WTC11 (cell line): Measurements from ENCODE around the gene WDR81. TPM values are rescaled to one million over a fixed set of nuclear protein-coding genes. Genes with fewer than 3 reads are reported as not detected.

Experiments used
- ATAC-seq: fragments of 200-7000 bp; cut with Tn5 transposase; 2 replicates; pipeline ENCODE4 v1.10.0; 2021; ENCODE audit warnings: mild to moderate bottlenecking, moderate library complexity
- CTCF ChIA-PET: fragments of 300-600 bp; sonication (Branson Sonifier 250); formaldehyde crosslinking; loops from one replicate; lab custom pipeline; 2021; ENCODE audit warnings: antibody characterized with exemption; lab: Charles Lee
- POLR2A ChIA-PET: fragments of 350-600 bp; sonication (Branson Sonifier 250); formaldehyde crosslinking; loops from one replicate; lab custom pipeline; 2021; ENCODE audit warnings: antibody characterized with exemption; lab: Charles Lee
- DNase-seq: peaks from one replicate; pipeline ENCODE4 v3.0.0; 2021; ENCODE audit warnings: low spot score
- H3K27ac Mint-ChIP-seq: 2 replicates; pipeline ENCODE4 v1.8.0; 2021; ENCODE audit warnings: mixed read lengths
- H3K27me3 Mint-ChIP-seq: 2 replicates; pipeline ENCODE4 v1.8.0; 2021; ENCODE audit warnings: low read depth, mild to moderate bottlenecking, moderate library complexity, mixed read lengths
- H3K36me3 Mint-ChIP-seq: 2 replicates; pipeline ENCODE4 v1.8.0; 2021; ENCODE audit warnings: mixed read lengths
- H3K4me1 Mint-ChIP-seq: 2 replicates; pipeline ENCODE4 v1.8.0; 2022; ENCODE audit warnings: mixed read lengths
- H3K4me3 Mint-ChIP-seq: 2 replicates; pipeline ENCODE4 v1.8.0; 2021; ENCODE audit warnings: mild to moderate bottlenecking, moderate library complexity, mixed read lengths
- H3K9me3 Mint-ChIP-seq: 2 replicates; pipeline ENCODE4 v1.8.0; 2021; ENCODE audit warnings: mixed read lengths
- ARID4B ChIP-seq: sonication (generic); formaldehyde crosslinking; IDR thresholded peaks from 2 replicates; pipeline ENCODE4 v1.8.0; 2023; ENCODE audit warnings: missing genetic modification reagents, mild to moderate bottlenecking, borderline replicate concordance
- CTCF ChIP-seq: fragments of 200-600 bp; IDR thresholded peaks from 2 replicates; pipeline ENCODE4 v1.8.0; 2022; ENCODE audit warnings: antibody characterized with exemption
- ESRRA ChIP-seq: sonication (generic); formaldehyde crosslinking; IDR thresholded peaks from 2 replicates; pipeline ENCODE4 v1.8.1; 2022; ENCODE audit warnings: mild to moderate bottlenecking, missing genetic modification reagents, borderline replicate concordance
- FOXP1 ChIP-seq: sonication (generic); formaldehyde crosslinking; IDR thresholded peaks from 2 replicates; pipeline ENCODE4 v1.8.0; 2022; ENCODE audit warnings: missing genetic modification reagents, mild to moderate bottlenecking, moderate library complexity, borderline replicate concordance
- HMGA2 ChIP-seq: fragments of 250-450 bp; sonication (Bioruptor Pico); IDR thresholded peaks from 2 replicates; pipeline ENCODE4 v1.4.0; 2021; ENCODE audit warnings: mild to moderate bottlenecking, moderate library complexity
- MAX ChIP-seq: sonication (generic); formaldehyde crosslinking; IDR thresholded peaks from 2 replicates; pipeline ENCODE4 v1.8.0; 2022; ENCODE audit warnings: mild to moderate bottlenecking, missing genetic modification reagents
- MYBL2 ChIP-seq: sonication (generic); formaldehyde crosslinking; IDR thresholded peaks from 2 replicates; pipeline ENCODE4 v1.8.1; 2023; ENCODE audit warnings: mild to moderate bottlenecking, moderate library complexity, missing genetic modification reagents
- NFYB ChIP-seq: sonication (generic); formaldehyde crosslinking; conservative IDR thresholded peaks from 2 replicates; pipeline ENCODE4 v1.8.0; 2022; ENCODE audit warnings: low read depth, missing genetic modification reagents
- NR2C2 ChIP-seq: sonication (generic); formaldehyde crosslinking; IDR thresholded peaks from 2 replicates; pipeline ENCODE4 v1.8.0; 2022; ENCODE audit warnings: mild to moderate bottlenecking, missing genetic modification reagents
- PRDM15 ChIP-seq: sonication (generic); formaldehyde crosslinking; IDR thresholded peaks from 2 replicates; pipeline ENCODE4 v1.8.0; 2022; ENCODE audit warnings: missing genetic modification reagents
- PREB ChIP-seq: sonication (generic); formaldehyde crosslinking; IDR thresholded peaks from 2 replicates; pipeline ENCODE4 v1.8.1; 2022; ENCODE audit warnings: mild to moderate bottlenecking, missing genetic modification reagents, moderate library complexity, borderline replicate concordance
- SMAD4 ChIP-seq: sonication (generic); formaldehyde crosslinking; IDR thresholded peaks from 2 replicates; pipeline ENCODE4 v1.8.0; 2022; ENCODE audit warnings: mild to moderate bottlenecking, missing genetic modification reagents
- SOX15 ChIP-seq: fragments of 250-450 bp; sonication (Bioruptor Pico); IDR thresholded peaks from 2 replicates; pipeline ENCODE4 v1.9.0; 2021; ENCODE audit warnings: mild to moderate bottlenecking
- SP1 ChIP-seq: sonication (generic); formaldehyde crosslinking; conservative IDR thresholded peaks from 2 replicates; pipeline ENCODE4 v1.8.1; 2022; ENCODE audit warnings: missing genetic modification reagents
- TCF7 ChIP-seq: sonication (generic); formaldehyde crosslinking; IDR thresholded peaks from 2 replicates; pipeline ENCODE4 v1.8.0; 2022; ENCODE audit warnings: mild to moderate bottlenecking, low read depth, missing genetic modification reagents, moderate library complexity
- TEAD1 ChIP-seq: sonication (generic); formaldehyde crosslinking; IDR thresholded peaks from 2 replicates; pipeline ENCODE4 v1.8.0; 2022; ENCODE audit warnings: mild to moderate bottlenecking, missing genetic modification reagents
- ZNF423 ChIP-seq: fragments of 250-450 bp; sonication (Bioruptor Pico); IDR thresholded peaks from 2 replicates; pipeline ENCODE4 v2.1.2; 2022; ENCODE audit warnings: mild to moderate bottlenecking, moderate library complexity
- total RNA-seq: library from RNA; stranded (reverse); gene quantifications from 3 replicates; pipeline ENCODE4 v1.2.3, GENCODE V29; 2021
- TF ChIP-seq, protein P1 (sequence below): sonication (generic); formaldehyde crosslinking; IDR thresholded peaks from 2 replicates; pipeline ENCODE4 v1.8.1; 2022; ENCODE audit warnings: low read depth, mild to moderate bottlenecking, moderate library complexity, missing genetic modification reagents, borderline replicate concordance
- TF ChIP-seq, protein P2 (sequence below): sonication (generic); formaldehyde crosslinking; IDR thresholded peaks from 2 replicates; pipeline ENCODE4 v1.8.1; 2022; ENCODE audit warnings: mild to moderate bottlenecking, moderate library complexity, missing genetic modification reagents
- TF ChIP-seq, protein P3 (sequence below): sonication (generic); formaldehyde crosslinking; IDR thresholded peaks from 2 replicates; pipeline ENCODE4 v1.8.1; 2023; ENCODE audit warnings: mild to moderate bottlenecking, missing genetic modification reagents
- TF ChIP-seq, protein P4 (sequence below): fragments of 250-450 bp; sonication (Bioruptor Pico); IDR thresholded peaks from 2 replicates; pipeline ENCODE4 v1.8.0; 2021; ENCODE audit warnings: mild to moderate bottlenecking

Gene WDR81
- total RNA-seq, 1 experiment from 2014 or later, result 16.4 TPM

DNA sequence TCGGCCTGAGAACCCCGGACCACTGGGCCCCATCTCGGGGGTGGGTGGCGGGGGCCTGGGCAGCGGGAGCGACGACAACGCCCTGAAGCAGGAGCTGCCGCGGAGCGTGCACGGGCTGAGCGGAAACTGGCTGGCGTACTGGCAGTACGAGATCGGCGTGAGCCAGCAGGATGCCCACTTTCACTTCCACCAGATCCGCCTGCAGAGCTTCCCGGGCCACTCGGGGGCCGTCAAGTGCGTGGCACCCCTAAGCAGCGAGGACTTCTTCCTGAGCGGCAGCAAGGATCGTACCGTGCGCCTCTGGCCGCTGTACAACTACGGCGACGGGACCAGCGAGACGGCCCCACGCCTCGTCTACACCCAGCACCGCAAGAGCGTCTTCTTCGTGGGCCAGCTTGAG lies 9.3 kb downstream of the WDR81 start (continued):
- TF ChIP-seq PREB (CRISPR knock-in tag) (no peak), PRDM15 (CRISPR knock-in tag) (no peak), MAX (CRISPR knock-in tag) (no peak), NFYB (no peak), ZNF423 (no peak), FOXP1 (CRISPR knock-in tag) (no peak), SMAD4 (CRISPR knock-in tag) (no peak), CTCF (no peak), ESRRA (CRISPR knock-in tag) (no peak), TEAD1 (CRISPR knock-in tag) (no peak), SOX15 (CRISPR knock-in tag) (no peak), MYBL2 (CRISPR knock-in tag) (no peak)
- TF ChIP-seq, protein P1, sequence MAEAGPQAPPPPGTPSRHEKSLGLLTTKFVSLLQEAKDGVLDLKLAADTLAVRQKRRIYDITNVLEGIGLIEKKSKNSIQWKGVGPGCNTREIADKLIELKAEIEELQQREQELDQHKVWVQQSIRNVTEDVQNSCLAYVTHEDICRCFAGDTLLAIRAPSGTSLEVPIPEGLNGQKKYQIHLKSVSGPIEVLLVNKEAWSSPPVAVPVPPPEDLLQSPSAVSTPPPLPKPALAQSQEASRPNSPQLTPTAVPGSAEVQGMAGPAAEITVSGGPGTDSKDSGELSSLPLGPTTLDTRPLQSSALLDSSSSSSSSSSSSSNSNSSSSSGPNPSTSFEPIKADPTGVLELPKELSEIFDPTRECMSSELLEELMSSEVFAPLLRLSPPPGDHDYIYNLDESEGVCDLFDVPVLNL, result no peak
- TF ChIP-seq, all 79 proteins: peak for 0

DNA sequence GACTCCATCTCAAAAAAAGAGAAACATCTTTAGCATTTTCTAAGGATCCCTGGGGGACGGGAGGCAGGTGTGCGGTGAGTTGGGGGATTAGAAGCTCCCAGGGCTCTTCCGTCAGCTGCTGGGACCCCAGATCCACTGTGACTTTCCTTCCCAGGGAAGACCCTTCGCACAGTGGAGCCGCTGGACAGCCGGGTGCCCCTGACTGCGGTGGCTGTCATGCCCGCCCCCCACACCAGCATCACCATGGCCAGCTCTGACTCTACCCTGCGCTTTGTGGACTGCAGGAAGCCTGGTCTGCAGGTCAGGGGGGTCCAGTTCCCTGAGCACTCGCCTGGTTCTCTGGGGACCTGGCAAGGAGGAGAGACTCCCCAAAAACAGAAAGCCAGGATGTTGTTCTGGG lies 10.9 kb downstream of the WDR81 start:
- 0 out of 2 replicates have a peak, but pooled peaks cover 2% of the 10 kb centered on the region for H3K27me3 Mint-ChIP-seq
- peaks cover 6% of the 10 kb centered on the region for H3K36me3 Mint-ChIP-seq
- ATAC-seq (no peak), DNase-seq (no peak)
- CTCF ChIA-PET, result interaction anchor here (2.0 kb wide), 1 partner anchor 15 kb away, joined by 6 read pairs; no protein-coding TSS in a partner anchor
- H3K27ac Mint-ChIP-seq, result no peak overlapping the region
- no peaks in the 10 kb centered on the region for H3K4me1 Mint-ChIP-seq
- no peak overlapping the region for H3K4me3 Mint-ChIP-seq
- peaks cover 3% of the 10 kb centered on the region; the same call in 1 of the 2 replicates for H3K9me3 Mint-ChIP-seq
- POLR2A ChIA-PET, result no interaction called here
- TF ChIP-seq TCF7 (CRISPR knock-in tag), result no peak
- TF ChIP-seq, protein P2, sequence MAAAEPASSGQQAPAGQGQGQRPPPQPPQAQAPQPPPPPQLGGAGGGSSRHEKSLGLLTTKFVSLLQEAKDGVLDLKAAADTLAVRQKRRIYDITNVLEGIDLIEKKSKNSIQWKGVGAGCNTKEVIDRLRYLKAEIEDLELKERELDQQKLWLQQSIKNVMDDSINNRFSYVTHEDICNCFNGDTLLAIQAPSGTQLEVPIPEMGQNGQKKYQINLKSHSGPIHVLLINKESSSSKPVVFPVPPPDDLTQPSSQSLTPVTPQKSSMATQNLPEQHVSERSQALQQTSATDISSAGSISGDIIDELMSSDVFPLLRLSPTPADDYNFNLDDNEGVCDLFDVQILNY (CRISPR knock-in tag), result no peak
- TF ChIP-seq FOXP1 (CRISPR knock-in tag), result no peak
- TF ChIP-seq, protein P3, sequence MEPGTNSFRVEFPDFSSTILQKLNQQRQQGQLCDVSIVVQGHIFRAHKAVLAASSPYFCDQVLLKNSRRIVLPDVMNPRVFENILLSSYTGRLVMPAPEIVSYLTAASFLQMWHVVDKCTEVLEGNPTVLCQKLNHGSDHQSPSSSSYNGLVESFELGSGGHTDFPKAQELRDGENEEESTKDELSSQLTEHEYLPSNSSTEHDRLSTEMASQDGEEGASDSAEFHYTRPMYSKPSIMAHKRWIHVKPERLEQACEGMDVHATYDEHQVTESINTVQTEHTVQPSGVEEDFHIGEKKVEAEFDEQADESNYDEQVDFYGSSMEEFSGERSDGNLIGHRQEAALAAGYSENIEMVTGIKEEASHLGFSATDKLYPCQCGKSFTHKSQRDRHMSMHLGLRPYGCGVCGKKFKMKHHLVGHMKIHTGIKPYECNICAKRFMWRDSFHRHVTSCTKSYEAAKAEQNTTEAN (CRISPR knock-in tag), result no peak
- TF ChIP-seq, protein P4, sequence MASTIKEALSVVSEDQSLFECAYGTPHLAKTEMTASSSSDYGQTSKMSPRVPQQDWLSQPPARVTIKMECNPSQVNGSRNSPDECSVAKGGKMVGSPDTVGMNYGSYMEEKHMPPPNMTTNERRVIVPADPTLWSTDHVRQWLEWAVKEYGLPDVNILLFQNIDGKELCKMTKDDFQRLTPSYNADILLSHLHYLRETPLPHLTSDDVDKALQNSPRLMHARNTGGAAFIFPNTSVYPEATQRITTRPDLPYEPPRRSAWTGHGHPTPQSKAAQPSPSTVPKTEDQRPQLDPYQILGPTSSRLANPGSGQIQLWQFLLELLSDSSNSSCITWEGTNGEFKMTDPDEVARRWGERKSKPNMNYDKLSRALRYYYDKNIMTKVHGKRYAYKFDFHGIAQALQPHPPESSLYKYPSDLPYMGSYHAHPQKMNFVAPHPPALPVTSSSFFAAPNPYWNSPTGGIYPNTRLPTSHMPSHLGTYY (CRISPR knock-in tag), result no peak
- TF ChIP-seq SP1 (CRISPR knock-in tag), result no peak
- TF ChIP-seq HMGA2, result no peak
- no peak for TF ChIP-seq NR2C2 (CRISPR knock-in tag)
- TF ChIP-seq ARID4B (CRISPR knock-in tag), result no peak
